GM21737 (cell line): ENCODE measurements around the gene MYLK4.

Source experiments
- ATAC-seq: cut with Tn5 transposase; IDR thresholded peaks from one replicate; pipeline ENCODE4 v1.9.1; 2021; ENCODE audit warnings: mild to moderate bottlenecking, moderate library complexity; ENCODE audit not compliant: unreplicated experiment

The MYLK4 gene

DNA sequence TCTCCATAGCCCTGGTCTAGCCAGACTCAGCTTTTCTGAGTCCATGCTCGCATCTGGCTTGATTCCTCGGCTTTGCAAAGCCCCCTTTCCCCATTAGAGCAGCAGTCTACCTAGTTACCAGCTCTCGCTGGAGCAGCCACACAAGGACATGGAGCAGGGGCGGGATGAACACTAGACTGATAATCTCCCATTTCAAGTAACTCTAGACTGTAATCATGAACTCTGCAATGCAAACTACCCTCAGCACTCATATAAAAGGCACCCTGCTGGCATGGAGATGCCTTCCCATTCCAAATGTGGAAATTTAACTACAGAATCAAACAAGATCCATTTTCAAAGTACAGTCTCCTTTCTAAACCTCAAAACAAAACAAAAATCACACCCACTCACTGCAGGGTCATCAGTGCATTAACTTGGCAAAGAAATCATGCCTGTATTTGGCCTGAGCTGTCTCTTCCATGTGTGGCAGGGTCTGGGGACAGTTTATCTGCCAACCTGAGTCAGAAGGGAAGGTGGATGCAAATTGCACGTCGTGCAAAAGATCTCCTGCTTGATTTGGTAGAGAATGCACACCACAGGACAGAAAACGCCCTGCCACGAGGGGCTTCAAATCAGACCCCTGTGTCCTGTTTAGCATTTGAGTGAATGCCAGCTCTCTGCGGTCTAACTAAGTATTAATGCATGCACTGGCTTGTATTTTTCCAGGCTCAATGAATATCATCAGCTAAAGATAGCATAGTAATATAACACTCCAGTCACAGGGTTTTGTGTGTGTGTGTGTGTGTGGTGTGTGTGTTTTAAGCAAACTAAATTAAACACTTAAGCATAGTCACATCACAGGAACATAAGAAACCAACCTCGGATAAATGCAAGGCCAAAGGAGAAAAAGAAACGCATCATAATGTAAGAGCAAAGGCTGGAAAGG is 85.3 kb downstream of the MYLK4 start:
- no peak for ATAC-seq

DNA sequence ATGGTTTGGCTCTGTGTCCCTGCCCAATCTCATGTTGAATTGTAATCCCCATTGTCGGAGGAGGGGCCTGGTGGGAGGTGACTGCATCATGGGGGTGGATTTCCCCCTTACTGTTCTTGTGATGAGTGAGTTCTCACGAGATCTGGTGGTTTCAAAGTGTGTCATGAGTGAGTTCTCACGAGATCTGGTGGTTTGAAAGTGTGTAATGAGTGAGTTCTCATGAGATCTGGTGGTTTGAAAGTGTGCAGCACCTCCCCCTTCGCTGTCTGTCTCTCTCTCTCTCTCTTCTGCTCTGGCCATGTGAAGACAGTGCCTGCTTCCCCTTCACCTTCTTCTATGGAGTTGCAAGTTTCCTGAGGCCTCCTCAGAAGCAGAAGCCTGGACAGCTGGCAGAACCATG is 87.6 kb downstream of the MYLK4 start:
- no peak for ATAC-seq

- ATAC-seq = no peak
Observed at GRCh38 chr6:2661651-2662050, 89.1 kb downstream of the MYLK4 start.

- no peak for ATAC-seq
Observed at GRCh38 chr6:2659882-2660281, 90.8 kb downstream of the MYLK4 start.

DNA sequence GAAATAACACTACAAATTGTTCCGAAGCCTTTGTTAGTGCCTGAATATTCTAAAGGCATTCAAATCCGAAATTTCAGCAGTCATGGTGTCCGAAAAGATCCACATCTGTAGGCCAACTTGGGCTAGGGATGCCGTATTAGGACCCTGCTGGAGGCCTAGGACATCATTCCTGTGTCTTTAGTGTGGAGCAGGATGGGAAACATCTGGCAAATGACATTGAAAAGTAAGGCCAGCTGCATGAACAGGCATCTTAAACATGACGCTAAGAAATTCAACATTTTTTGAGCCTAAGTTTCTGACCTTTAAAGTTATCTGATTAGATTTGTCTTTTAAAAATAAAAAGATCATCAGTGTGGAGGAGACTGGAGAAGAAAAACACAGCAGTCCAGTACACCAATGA is 91.3 kb downstream of the MYLK4 start:
- ATAC-seq = no peak

DNA sequence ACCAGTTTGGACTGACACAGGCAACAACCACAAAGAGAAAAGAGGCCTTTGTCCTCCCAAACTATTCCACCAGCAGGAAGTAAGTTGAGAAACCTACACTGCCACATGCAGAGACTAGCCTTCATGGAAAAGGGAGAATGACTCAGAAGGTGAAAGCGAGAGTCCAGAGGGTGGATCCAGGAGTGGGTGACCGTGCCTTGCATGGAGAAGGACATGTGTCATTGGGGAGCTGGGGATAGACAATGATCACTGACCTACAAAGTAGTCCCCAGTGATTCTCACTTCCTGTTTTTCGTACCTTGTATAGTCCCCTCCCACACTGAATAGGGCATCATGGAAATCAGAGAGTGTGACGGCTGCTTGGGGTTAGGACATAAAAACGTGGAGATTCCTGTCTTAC is 91.9 kb downstream of the MYLK4 start:
- ATAC-seq = peak; percentile 90

DNA sequence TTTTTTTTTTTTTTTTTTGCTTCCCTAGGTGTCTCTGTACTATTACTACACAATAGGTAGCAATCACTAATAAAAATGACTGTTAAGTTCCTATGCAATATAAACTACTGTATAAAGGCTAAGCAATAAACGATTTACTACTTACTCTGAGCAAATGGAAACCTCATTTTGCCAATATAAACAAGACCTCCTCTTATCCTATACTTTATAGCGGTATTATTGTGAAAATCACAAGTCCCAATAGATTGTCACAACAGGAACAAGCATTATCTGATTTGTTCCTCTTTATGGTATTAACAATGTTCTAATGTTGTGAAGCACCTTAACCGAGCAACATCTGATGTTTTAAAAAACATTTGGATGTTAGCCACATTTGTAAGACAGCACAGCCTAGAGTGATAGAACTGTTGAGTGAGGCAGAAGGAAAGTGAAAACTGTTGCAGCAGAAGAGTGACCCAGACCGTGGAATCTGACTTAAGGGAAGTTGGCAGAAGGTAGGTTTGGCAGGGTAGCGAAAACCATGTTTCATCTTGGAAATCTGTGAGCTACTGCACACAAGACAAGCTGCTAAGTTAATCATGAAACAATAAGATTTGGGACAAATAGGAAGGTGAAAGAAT is 94.2 kb downstream of the MYLK4 start:
- no peak for ATAC-seq

DNA sequence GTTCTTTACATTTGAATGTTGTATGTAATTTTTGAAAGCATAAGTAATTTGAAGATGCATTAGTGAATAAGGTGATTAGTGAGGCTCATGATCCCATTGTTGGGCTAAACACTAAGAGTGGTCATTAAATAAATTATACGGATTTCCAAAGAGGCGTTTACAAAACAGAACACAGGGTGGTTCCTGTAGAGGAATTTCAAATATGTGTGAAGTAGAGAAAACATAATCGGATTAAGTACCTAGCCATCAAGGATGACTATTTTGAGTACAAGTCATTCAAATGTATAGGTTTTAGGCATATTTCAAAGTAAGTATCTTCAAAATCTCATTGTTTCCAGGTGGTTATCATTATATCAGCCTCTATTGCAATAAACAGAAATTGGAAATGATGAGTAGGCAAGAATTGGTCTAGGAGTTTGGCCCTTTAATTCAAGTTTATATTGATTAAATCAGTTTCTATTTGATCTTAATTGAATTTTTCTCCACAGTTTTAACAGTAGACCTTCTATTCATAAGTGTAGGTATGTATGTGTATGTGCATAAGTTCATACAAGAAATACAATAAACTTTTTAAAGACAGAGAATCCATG is 94.8 kb downstream of the MYLK4 start:
- no peak for ATAC-seq

DNA sequence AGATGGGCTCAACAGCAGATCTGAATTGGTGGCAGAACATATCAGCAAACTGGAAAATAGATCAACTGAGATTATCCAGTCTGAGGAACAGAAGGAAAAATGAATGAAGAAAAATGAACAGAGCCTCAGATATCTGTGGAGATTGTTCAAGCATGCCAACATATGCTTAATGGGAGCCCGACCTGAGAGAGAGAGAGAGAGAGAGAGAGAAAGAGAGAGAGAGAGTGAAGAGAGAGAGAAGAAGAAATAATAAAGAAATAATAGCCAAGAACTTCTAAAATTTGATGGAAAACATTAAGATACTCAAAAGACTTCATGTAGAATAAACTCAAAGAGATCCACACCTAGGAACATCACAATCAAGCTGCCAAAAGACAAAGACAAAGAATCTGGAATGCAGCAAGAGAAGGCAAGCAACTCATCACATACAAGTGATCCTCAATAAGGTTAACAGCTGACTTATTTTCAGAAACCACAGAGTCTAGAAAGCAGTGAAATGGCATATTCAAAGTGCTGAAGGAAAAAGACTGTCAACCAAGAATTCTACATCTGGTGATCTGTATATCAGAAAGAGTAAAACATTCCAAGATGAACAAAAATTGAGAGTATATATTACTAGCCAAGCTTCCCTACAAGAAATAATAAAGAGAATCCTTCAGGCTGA is 97.2 kb downstream of the MYLK4 start:
- ATAC-seq = no peak

DNA sequence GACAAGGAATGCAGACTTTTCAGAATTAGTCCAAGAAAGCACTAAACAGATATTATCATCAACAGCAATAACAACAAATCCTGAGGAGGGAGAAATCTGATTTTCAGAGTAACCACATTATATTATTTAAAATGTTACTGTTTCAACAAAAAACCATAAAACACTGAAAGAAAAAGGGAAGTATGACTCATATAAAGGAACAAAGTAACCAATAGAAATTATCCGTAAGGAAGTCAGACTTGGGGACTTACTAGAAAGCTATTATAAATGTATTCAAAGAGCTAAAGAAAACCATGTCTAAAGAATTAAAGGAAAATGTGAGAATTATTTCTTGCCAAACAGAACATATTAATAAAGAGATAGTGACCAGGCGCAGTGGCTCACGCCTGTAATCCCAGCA is 98.1 kb downstream of the MYLK4 start:
- ATAC-seq = no peak

GRCh38 chr6:2651961-2652360 is 98.8 kb downstream of the MYLK4 start:
- no peak for ATAC-seq

DNA sequence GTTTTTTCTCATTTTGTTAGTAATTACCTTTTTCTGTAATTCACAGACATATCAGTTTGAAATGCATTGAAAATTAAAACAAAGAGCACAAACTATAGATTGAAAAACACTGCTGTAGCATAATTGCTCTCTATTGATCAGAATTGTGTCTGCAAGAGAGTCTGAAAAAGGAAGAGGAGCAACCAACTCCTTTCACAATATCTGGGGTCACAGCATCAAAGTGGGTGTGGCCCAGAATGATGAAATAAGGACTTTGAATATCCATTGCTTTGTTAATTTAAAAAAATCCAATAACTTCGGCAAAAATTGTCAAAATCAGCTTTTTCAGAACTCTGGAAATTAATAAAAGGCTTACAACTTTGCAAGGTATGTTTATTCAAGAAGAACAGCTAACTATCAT is 99.2 kb downstream of the MYLK4 start:
- ATAC-seq = no peak

DNA sequence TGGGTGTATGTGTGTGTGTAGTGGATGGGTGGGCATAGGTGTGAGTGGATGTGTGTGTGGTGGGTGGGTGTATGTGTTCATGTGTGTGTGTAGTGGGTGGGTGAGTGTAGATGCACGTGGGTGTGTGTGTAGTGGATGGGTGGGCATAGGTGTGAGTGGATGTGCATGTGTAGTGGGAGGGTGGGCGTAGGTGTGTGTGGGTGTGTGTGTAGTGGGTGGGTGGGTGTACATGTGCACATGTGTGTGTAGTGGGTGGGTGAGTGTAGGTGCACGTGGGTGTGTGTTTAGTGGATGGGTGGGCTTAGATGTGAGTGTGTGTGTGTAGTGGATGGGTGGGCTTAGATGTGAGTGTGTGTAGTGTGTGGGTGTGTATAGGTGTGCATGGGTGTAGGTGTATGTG is 104.4 kb downstream of the MYLK4 start:
- no peak for ATAC-seq

DNA sequence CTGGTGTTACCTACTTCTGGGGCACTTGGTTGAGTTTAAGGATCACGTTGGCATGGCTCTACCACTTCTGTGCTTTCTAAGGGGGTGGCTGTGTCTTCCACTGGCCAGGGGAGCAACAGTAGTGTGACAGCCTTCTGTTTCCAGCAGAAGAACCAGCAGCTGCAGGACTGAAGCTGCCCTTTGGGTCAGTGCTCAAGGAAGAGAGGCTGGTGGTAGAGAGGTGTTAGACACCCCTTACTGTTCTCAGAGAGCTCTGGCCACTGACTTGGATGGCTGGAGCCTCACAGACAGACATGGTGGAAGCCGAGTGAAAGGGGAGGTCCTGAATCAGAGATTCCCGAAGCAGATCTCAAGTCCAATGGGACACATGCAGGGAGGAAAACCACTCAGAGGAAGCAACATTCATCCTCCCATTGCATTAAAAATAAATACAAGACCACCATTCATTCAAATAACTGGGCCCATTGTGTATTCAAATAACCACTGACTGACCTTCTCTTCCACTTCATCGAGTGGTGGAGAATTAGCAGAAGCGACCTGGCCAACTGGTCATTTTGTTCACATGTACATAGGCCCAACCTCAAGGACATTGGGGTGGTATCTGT is 106.7 kb downstream of the MYLK4 start:
- no peak for ATAC-seq

DNA sequence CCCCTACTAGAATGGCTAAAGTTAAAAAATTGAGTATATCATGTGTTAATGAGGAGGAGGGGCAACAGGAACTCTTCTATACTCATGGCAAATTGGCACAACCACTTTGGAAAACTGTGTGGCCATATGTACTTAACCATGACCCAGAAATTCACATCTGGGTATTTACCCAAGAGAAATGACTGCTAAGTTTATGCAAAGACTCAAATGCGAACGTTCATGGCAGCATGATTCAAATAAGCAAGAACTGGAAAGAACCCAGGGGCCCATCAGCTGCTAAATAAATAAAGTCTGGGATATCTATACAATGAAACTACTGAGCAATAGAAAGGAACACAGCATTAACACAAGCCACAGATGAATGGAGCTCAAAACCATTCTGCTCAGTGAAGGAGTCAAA is 107.6 kb downstream of the MYLK4 start:
- ATAC-seq = no peak

DNA sequence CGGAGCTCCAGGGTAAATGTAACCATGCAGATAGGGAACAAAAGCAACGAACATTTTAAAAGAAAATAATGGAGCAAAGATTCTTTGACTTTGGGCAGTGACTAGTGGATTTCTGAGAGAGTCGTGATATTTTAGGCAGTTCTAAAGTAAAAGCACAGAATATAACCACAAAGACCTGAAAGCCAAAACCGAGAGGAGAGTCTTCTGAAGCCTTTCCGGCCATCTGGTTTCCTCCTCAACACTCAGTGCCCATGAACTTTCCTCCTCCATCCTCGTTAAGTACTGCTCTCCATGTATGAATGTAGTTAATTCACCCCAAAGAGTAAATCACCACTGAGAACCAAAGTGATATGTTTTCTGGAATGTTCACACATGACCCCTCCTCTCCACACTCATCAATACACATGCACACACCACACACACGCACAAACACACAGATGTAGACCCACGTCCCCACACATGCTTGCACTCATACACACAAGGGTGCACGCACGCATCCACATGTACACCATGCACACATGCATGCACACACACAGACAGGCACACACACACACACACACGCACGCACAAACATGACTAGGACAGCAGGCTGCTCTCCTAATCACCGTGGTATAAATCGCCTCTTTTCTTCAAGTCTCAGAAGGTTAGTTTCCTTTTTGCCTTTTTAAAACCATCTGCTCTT is 109.5 kb downstream of the MYLK4 start:
- no peak for ATAC-seq

- ATAC-seq = no peak
Observed at GRCh38 chr6:2640551-2640950, 110.2 kb downstream of the MYLK4 start.

- ATAC-seq = no peak
Observed at GRCh38 chr6:2639896-2640295, 110.8 kb downstream of the MYLK4 start.

DNA sequence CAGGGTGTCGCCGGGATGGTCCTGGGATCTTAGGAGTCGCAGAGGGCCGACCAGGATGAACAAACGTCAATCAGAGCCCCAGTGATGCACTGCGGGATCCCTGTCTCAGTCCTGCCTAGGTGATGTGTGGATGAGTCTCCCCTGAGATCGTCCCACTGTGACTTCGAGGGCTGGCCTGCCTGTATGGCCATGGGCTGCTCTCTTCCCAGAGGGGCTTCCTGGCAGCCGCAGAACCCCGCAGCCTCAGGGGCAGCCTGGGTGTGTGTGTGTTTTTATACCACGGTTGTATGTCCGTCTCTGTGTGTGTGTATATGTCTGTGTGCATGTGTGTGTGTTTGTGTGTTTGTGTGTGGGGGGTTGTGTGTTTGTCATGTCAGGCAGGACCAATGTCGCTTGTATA is 111.6 kb downstream of the MYLK4 start:
- ATAC-seq = no peak

GRCh38 chr6:2636672-2637071 is 114.0 kb downstream of the MYLK4 start:
- ATAC-seq = no peak

- no peak for ATAC-seq
Observed at GRCh38 chr6:2635911-2636310, 114.8 kb downstream of the MYLK4 start.
